ENCODE results near the gene IRAK1. TPM values are rescaled to one million over a fixed set of nuclear protein-coding genes. Genes with fewer than 3 reads are reported as not detected.

IRAK1 gene
- total RNA-seq, 2 donors from 2014 or later: 66.7 to 148 TPM

GRCh38 chrX:153971450-153972367, 48.0 kb downstream of the IRAK1 start, which contains the start of gene HCFC1:
Gene HCFC1, minus strand, starts transcription at chrX:153971818. Its CDS starts 978 bp downstream, at chrX:153970840.
- peak; percentile 95 for DNase-seq
- Histone ChIP-seq H3K27me3 (no peaks in the 10 kb centered on the region), H3K4me1 (peaks cover 14% of the 10 kb centered on the region), H3K9me3 (no peaks in the 10 kb centered on the region), H3K4me3 (peak within 1 kb of the TSS; percentile 48), H3K9ac (ENCODE audit: low read depth in 2 of 2, low read length in 2 of 2) (peak within 1 kb of the TSS; percentile 87 to 88), H3K36me3 (no peaks in the 10 kb centered on the region), H3K27ac (peak within 1 kb of the TSS; percentile 98)
- intact Hi-C loops (cut with DNase I): no loop called here
- TF ChIP-seq CTCF (IDR thresholded peaks at IDR 0.05): no peak

- no peaks in the 10 kb centered on the region for H3K36me3 ChIP-seq
- peaks cover 14% of the 10 kb centered on the region for H3K4me1 ChIP-seq
- H3K4me3 ChIP-seq: peak overlapping the region; percentile 48
- no peak for TF ChIP-seq CTCF (IDR thresholded peaks at IDR 0.05)
- intact Hi-C loops (cut with DNase I): no loop called here
- H3K27me3 ChIP-seq: no peaks in the 10 kb centered on the region
- peak overlapping the region; percentile 87 to 88 for H3K9ac ChIP-seq (ENCODE audit: low read depth in 2 of 2, low read length in 2 of 2)
- H3K9me3 ChIP-seq: no peaks in the 10 kb centered on the region
- peak; percentile 95 for DNase-seq
- peak overlapping the region; percentile 98 for H3K27ac ChIP-seq
These were observed 48.6 kb downstream of the IRAK1 start for GRCh38 chrX:153971124-153971449.

GRCh38 chrX:153970357-153971123, 49.2 kb downstream of the IRAK1 start:
- intact Hi-C loops (cut with DNase I): no loop called here
- TF ChIP-seq CTCF (IDR thresholded peaks at IDR 0.05): no peak
- Histone ChIP-seq H3K4me3 (peak overlapping the region; percentile 48), H3K4me1 (peaks cover 14% of the 10 kb centered on the region), H3K9me3 (no peaks in the 10 kb centered on the region), H3K27me3 (no peaks in the 10 kb centered on the region), H3K9ac (ENCODE audit: low read depth in 2 of 2, low read length in 2 of 2) (peak overlapping the region; percentile 54 to 87), H3K27ac (peak overlapping the region; percentile 98), H3K36me3 (no peaks in the 10 kb centered on the region)
- peak; percentile 53 for DNase-seq

GRCh38 chrX:153969904-153970356, 49.8 kb downstream of the IRAK1 start:
- Histone ChIP-seq H3K36me3 (no peaks in the 10 kb centered on the region), H3K27me3 (no peaks in the 10 kb centered on the region), H3K4me3 (peak overlapping the region; percentile 48), H3K9ac (ENCODE audit: low read depth in 2 of 2, low read length in 2 of 2) (peak overlapping the region; percentile 47 to 77), H3K9me3 (no peaks in the 10 kb centered on the region), H3K27ac (peak overlapping the region; percentile 61), H3K4me1 (peaks cover 14% of the 10 kb centered on the region)
- DNase-seq: no peak
- intact Hi-C loops (cut with DNase I): no loop called here
- no peak for TF ChIP-seq CTCF (IDR thresholded peaks at IDR 0.05)

GRCh38 chrX:153969125-153969903, 50.4 kb downstream of the IRAK1 start:
- Histone ChIP-seq H3K4me3 (peak overlapping the region; percentile 48), H3K9me3 (no peaks in the 10 kb centered on the region), H3K9ac (ENCODE audit: low read depth in 2 of 2, low read length in 2 of 2) (peak overlapping the region; percentile 47 to 77), H3K36me3 (no peaks in the 10 kb centered on the region), H3K4me1 (peaks cover 10% of the 10 kb centered on the region), H3K27ac (peak overlapping the region; percentile 61), H3K27me3 (no peaks in the 10 kb centered on the region)
- TF ChIP-seq CTCF (IDR thresholded peaks at IDR 0.05): no peak
- intact Hi-C loops (cut with DNase I): no loop called here
- no peak for DNase-seq

All from colonic mucosa (tissue), 4 donors.